Spleen (tissue), 11 donors: ENCODE measurements around the gene HOXA2. TPM values are rescaled to one million over a fixed set of nuclear protein-coding genes. Genes with fewer than 3 reads are reported as not detected.

ENCODE experiments used
- DNase-seq: peaks from one replicate; pipeline ENCODE4 v3.0.0-alpha.2; 2020
- H3K27ac ChIP-seq, 8 donors: fragments of 200-600 bp; sonication (generic) in 7 of 8; 1 replicate in 4 of 8; 2 replicates in 4 of 8; pipeline versions ENCODE4 v1.5.0 to v1.8.0; 2016 to 2021; ENCODE audit warnings: inconsistent platforms in 4 of 8, mild to moderate bottlenecking in 4 of 8, moderate library complexity in 1 of 8
- H3K27me3 ChIP-seq, 7 donors: fragments of 200-600 bp; sonication (generic) in 6 of 7; replicated peaks in 1 of 7; 1 replicate in 4 of 7; 2 replicates in 3 of 7; pipeline versions ENCODE4 v1.5.0 to v1.8.0; 2016 to 2021; ENCODE audit warnings: inconsistent platforms in 3 of 7, mild to moderate bottlenecking in 1 of 7
- H3K36me3 ChIP-seq, 6 donors: fragments of 200-600 bp; sonication (generic) in 5 of 6; 1 replicate in 4 of 6; 2 replicates in 2 of 6; pipeline versions ENCODE4 v1.5.0 to v1.8.0; 2016 to 2021; ENCODE audit warnings: inconsistent platforms in 2 of 6
- H3K4me1 ChIP-seq, 6 donors: fragments of 200-600 bp; sonication (generic) in 5 of 6; 1 replicate in 3 of 6; 2 replicates in 3 of 6; pipeline versions ENCODE4 v1.5.0 to v1.8.0; 2016 to 2021; ENCODE audit warnings: inconsistent platforms in 3 of 6
- H3K4me3 ChIP-seq, 8 donors: fragments of 200-600 bp; sonication (generic) in 7 of 8; 1 replicate in 4 of 8; 2 replicates in 4 of 8; pipeline versions ENCODE4 v1.5.0 to v1.8.0; 2016 to 2021; ENCODE audit warnings: inconsistent platforms in 4 of 8, mild to moderate bottlenecking in 4 of 8, moderate library complexity in 2 of 8
- H3K9me3 ChIP-seq, 8 donors: fragments of 200-600 bp; sonication (generic) in 7 of 8; 1 replicate in 4 of 8; 2 replicates in 4 of 8; pipeline versions ENCODE4 v1.5.0 to v1.8.0; 2016 to 2021; ENCODE audit warnings: inconsistent platforms in 4 of 8
- CTCF ChIP-seq, 11 experiments: fragments of 200-600 bp in 7 of 11; fragments of 450-650 bp in 4 of 11; sonication (generic) in 4 of 11; IDR thresholded peaks in 8 of 11; conservative IDR thresholded peaks in 3 of 11; 1 replicate in 7 of 11; 2 replicates in 4 of 11; pipeline versions ENCODE4 v1.4.0 to v1.8.0; 2016 to 2021; ENCODE audit warnings: antibody characterized with exemption in 11 of 11, inconsistent platforms in 4 of 11, mild to moderate bottlenecking in 1 of 11
- POLR2A ChIP-seq, 3 donors: fragments of 450-650 bp; IDR thresholded peaks; one replicate each; pipeline ENCODE4 v1.5.1; 2017; ENCODE audit warnings: antibody characterized with exemption in 3 of 3, mild to moderate bottlenecking in 1 of 3
- POLR2AphosphoS5 ChIP-seq, 3 donors: sonication (generic); formaldehyde crosslinking; IDR thresholded peaks; one replicate each; pipeline ENCODE4 v1.5.1; 2017; ENCODE audit warnings: antibody characterized with exemption in 3 of 3
- WGBS, 5 donors: extraction: QIAGEN DNeasy Blood & Tissue Kit in 3 of 5; methylation state at CpG; one replicate each; pipeline versions ENCODE4 v1.1.5 to v1.1.7; 2013 to 2018; 5-methylcytosine and 5-hydroxymethylcytosine counted together
- intact Hi-C: fragments of 100-400 bp; cut with DNase I; formaldehyde crosslinking; loops from one replicate; pipeline ENCODE4 v1.15.0; 2023; ENCODE audit warnings: low total_unique reads
- polyA plus RNA-seq, 3 donors: library from polyadenylated mRNA; stranded (reverse); fragments of 200-250 nt; gene quantifications; one replicate each; pipeline ENCODE4 v1.2.1, GENCODE V29; 2013
- total RNA-seq, 7 donors: library from RNA; depleted of rRNA in 3 of 7; stranded (reverse); fragments of >200 nt in 3 of 7; fragmentation: NEBNext Ultra II Directional in 4 of 7; extraction: Animal tissue kit (Norgen Biotek cat#: 25700) in 4 of 7; gene quantifications; one replicate each; pipeline versions ENCODE4 v1.1.0 to v1.2.1, GENCODE V29; 2016 to 2021
- donor health status: healthy with polysubstance abuse.
- donor health status: DM: no; HTN: no; CAD: no; lungs with moderate emphysema.
- donor health status: DM: no; HTN: no; CAD: no.
- donor health status: Bipolar disorder and iron deficiency.
- donor health status: healthy.
- donor health status: DM: no; HTN: no; CAD: no.
- donor health status: DM: yes; HTN: yes; CAD: no.

HOXA2 gene
- total and polyA plus RNA-seq, 10 donors: 0.41 to 2.8 (median 0.90) TPM

- intact Hi-C loops: no loop called here
- H3K27ac ChIP-seq: no peak overlapping the region
- DNase-seq: no peak
- no peaks in the 10 kb centered on the region for H3K9me3 ChIP-seq
- H3K4me3 ChIP-seq: no peak overlapping the region
- TF ChIP-seq POLR2AphosphoS5 (IDR thresholded peaks at IDR 0.05): no peak
- no peak for TF ChIP-seq POLR2A (IDR thresholded peaks at IDR 0.05)
- no peak for TF ChIP-seq CTCF (IDR thresholded peaks at IDR 0.05 in 8 of 11, conservative IDR thresholded peaks at IDR 0.05 in 3 of 11)
- peaks cover 0 to 41% (median 16%) of the 10 kb centered on the region in 6 donors for H3K4me1 ChIP-seq
- H3K36me3 ChIP-seq: no peaks in the 10 kb centered on the region
- WGBS, 5 donors: 18 to 33% (median 28%) methylated on average over 2 of the region's 2 CpGs
- H3K27me3 ChIP-seq: peaks cover 0 to 42% (median 0%) of the 10 kb centered on the region in 7 donors
Observed at GRCh38 chr7:27134392-27134791, 31.9 kb upstream of the HOXA2 start.

GRCh38 chr7:27133409-27134231, 31.1 kb upstream of the HOXA2 start:
- 68 to 82% (median 79%) methylated on average over 18 of the region's 18 CpGs for WGBS, 5 donors

GRCh38 chr7:27132978-27133377, 30.5 kb upstream of the HOXA2 start:
- peaks cover 0 to 50% (median 20%) of the 10 kb centered on the region in 6 donors for H3K4me1 ChIP-seq
- no peak overlapping the region for H3K4me3 ChIP-seq
- H3K36me3 ChIP-seq: no peaks in the 10 kb centered on the region
- intact Hi-C loops: no loop called here
- H3K27me3 ChIP-seq: peaks cover 0 to 38% (median 0%) of the 10 kb centered on the region in 7 donors
- H3K9me3 ChIP-seq: no peaks in the 10 kb centered on the region
- no peak overlapping the region for H3K27ac ChIP-seq
- no peak for DNase-seq
- 69 to 84% (median 82%) methylated on average over 6 of the region's 6 CpGs for WGBS, 5 donors
- TF ChIP-seq CTCF (IDR thresholded peaks at IDR 0.05 in 8 of 11, conservative IDR thresholded peaks at IDR 0.05 in 3 of 11) (no peak), POLR2A (IDR thresholded peaks at IDR 0.05) (no peak), POLR2AphosphoS5 (IDR thresholded peaks at IDR 0.05) (no peak)

More at GRCh38 chr7:27133409-27134231, 31.1 kb upstream of the HOXA2 start:
- Histone ChIP-seq H3K27me3 (peaks cover 0 to 38% (median 0%) of the 10 kb centered on the region in 7 donors), H3K36me3 (no peaks in the 10 kb centered on the region), H3K27ac (peak overlapping the region in 1 of 8 donors; percentile 22), H3K4me3 (no peak overlapping the region), H3K9me3 (no peaks in the 10 kb centered on the region), H3K4me1 (peaks cover 0 to 49% (median 17%) of the 10 kb centered on the region in 6 donors)
- DNase-seq: no peak
- TF ChIP-seq POLR2AphosphoS5 (IDR thresholded peaks at IDR 0.05): no peak
- TF ChIP-seq POLR2A (IDR thresholded peaks at IDR 0.05): no peak
- no peak for TF ChIP-seq CTCF (IDR thresholded peaks at IDR 0.05 in 8 of 11, conservative IDR thresholded peaks at IDR 0.05 in 3 of 11)
- intact Hi-C loops: no loop called here

GRCh38 chr7:27132214-27132613, 29.7 kb upstream of the HOXA2 start:
- H3K27me3 ChIP-seq: peaks cover 0 to 35% (median 0%) of the 10 kb centered on the region in 7 donors

More at GRCh38 chr7:27132214-27132613, 29.7 kb upstream of the HOXA2 start:
- no peak for TF ChIP-seq POLR2A (IDR thresholded peaks at IDR 0.05)
- no peak for TF ChIP-seq CTCF (IDR thresholded peaks at IDR 0.05 in 8 of 11, conservative IDR thresholded peaks at IDR 0.05 in 3 of 11)
- TF ChIP-seq POLR2AphosphoS5 (IDR thresholded peaks at IDR 0.05): no peak
- Histone ChIP-seq H3K27ac (peak overlapping the region in 4 of 8 donors; percentile 91 to 94 (median 92)), H3K4me1 (peaks cover 0 to 50% (median 21%) of the 10 kb centered on the region in 6 donors), H3K9me3 (no peaks in the 10 kb centered on the region), H3K4me3 (no peak overlapping the region), H3K36me3 (no peaks in the 10 kb centered on the region)
- no peak for DNase-seq
- 83 to 97% (median 87%) methylated on average over 2 of the region's 2 CpGs for WGBS, 5 donors
- intact Hi-C loops: no loop called here
